ENCODE results near the gene FMN2. TPM values are rescaled to one million over a fixed set of nuclear protein-coding genes. Genes with fewer than 3 reads are reported as not detected.

Gene FMN2
- total RNA-seq, 3 donors from 2014 or later = 0.80 to 4.2 (median 3.3) TPM

GRCh38 chr1:240363914-240364313, 272.2 kb downstream of the FMN2 start:
- no peak for DNase-seq (ENCODE audit: low spot score in 2 of 2)
- intact Hi-C loops (cut with DNase I; ENCODE audit: low total_unique reads) = no loop called here
- TF ChIP-seq POLR2AphosphoS5 (IDR thresholded peaks at IDR 0.05) (no peak), POLR2A (IDR thresholded peaks at IDR 0.05) (no peak), CTCF (IDR thresholded peaks at IDR 0.05) (no peak)
- Histone ChIP-seq H3K27ac (no peak overlapping the region), H3K27me3 (no peaks in the 10 kb centered on the region), H3K4me1 (no peaks in the 10 kb centered on the region), H3K36me3 (no peaks in the 10 kb centered on the region), H3K9me3 (no peaks in the 10 kb centered on the region), H3K4me3 (no peak overlapping the region)

GRCh38 chr1:240366636-240367035, 275.0 kb downstream of the FMN2 start:
- intact Hi-C loops (cut with DNase I; ENCODE audit: low total_unique reads) = no loop called here
- DNase-seq (ENCODE audit: low spot score in 2 of 2) = no peak
- Histone ChIP-seq H3K9me3 (no peaks in the 10 kb centered on the region), H3K36me3 (no peaks in the 10 kb centered on the region), H3K4me3 (no peak overlapping the region), H3K27me3 (no peaks in the 10 kb centered on the region), H3K4me1 (no peaks in the 10 kb centered on the region), H3K27ac (no peak overlapping the region)
- TF ChIP-seq CTCF (IDR thresholded peaks at IDR 0.05) (no peak), POLR2A (IDR thresholded peaks at IDR 0.05) (no peak), POLR2AphosphoS5 (IDR thresholded peaks at IDR 0.05) (no peak)

- intact Hi-C loops (cut with DNase I; ENCODE audit: low total_unique reads) = no loop called here
- DNase-seq (ENCODE audit: low spot score in 2 of 2) = no peak
- no peaks in the 10 kb centered on the region for H3K27me3 ChIP-seq
- H3K27ac ChIP-seq = no peak overlapping the region
- no peak overlapping the region for H3K4me3 ChIP-seq
- peaks cover 12 to 13% of the 10 kb centered on the region in 2 donors for H3K9me3 ChIP-seq
- no peak for TF ChIP-seq POLR2AphosphoS5 (IDR thresholded peaks at IDR 0.05)
- no peak for TF ChIP-seq POLR2A (IDR thresholded peaks at IDR 0.05)
- no peak for TF ChIP-seq CTCF (IDR thresholded peaks at IDR 0.05)
- no peaks in the 10 kb centered on the region for H3K36me3 ChIP-seq
- H3K4me1 ChIP-seq = no peaks in the 10 kb centered on the region
Measured at GRCh38 chr1:240385551-240385950, 293.9 kb downstream of the FMN2 start.

GRCh38 chr1:240385985-240386978, 294.6 kb downstream of the FMN2 start:
- peaks cover 8 to 10% of the 10 kb centered on the region in 2 donors for H3K9me3 ChIP-seq
- no peak overlapping the region for H3K4me3 ChIP-seq
- H3K27ac ChIP-seq = no peak overlapping the region
- no peaks in the 10 kb centered on the region for H3K27me3 ChIP-seq
- no peak for DNase-seq (ENCODE audit: low spot score in 2 of 2)
- H3K36me3 ChIP-seq = no peaks in the 10 kb centered on the region
- TF ChIP-seq POLR2A (IDR thresholded peaks at IDR 0.05) (no peak), POLR2AphosphoS5 (IDR thresholded peaks at IDR 0.05) (peak in 1 of 3 donors; percentile 48), CTCF (IDR thresholded peaks at IDR 0.05) (no peak)
- H3K4me1 ChIP-seq = no peaks in the 10 kb centered on the region
- intact Hi-C loops (cut with DNase I; ENCODE audit: low total_unique reads) = no loop called here

GRCh38 chr1:240387051-240387450, 295.4 kb downstream of the FMN2 start:
- Histone ChIP-seq H3K36me3 (no peaks in the 10 kb centered on the region), H3K27me3 (no peaks in the 10 kb centered on the region), H3K27ac (no peak overlapping the region), H3K4me1 (no peaks in the 10 kb centered on the region), H3K4me3 (no peak overlapping the region), H3K9me3 (peaks cover under 1 to 4% of the 10 kb centered on the region in 2 donors)
- TF ChIP-seq POLR2AphosphoS5 (IDR thresholded peaks at IDR 0.05) = no peak
- no peak for DNase-seq (ENCODE audit: low spot score in 2 of 2)
- intact Hi-C loops (cut with DNase I; ENCODE audit: low total_unique reads) = no loop called here
